CD4-positive, alpha-beta T cell (primary cell): Measurements from ENCODE around the gene TRIB2. TPM values are rescaled to one million over a fixed set of nuclear protein-coding genes. Genes with fewer than 3 reads are reported as not detected.

ENCODE experiments used
- ATAC-seq: fragments of 200-7000 bp; cut with Tn5 transposase; one replicate; pipeline ENCODE4 v1.10.0; 2022; ENCODE audit warnings: mild to moderate bottlenecking; ENCODE audit not compliant: poor library complexity
- CTCF ChIA-PET: fragments of 350-600 bp; sonication (Branson Sonifier 250); formaldehyde crosslinking; loops from one replicate; lab custom pipeline; 2021; ENCODE audit warnings: antibody characterized with exemption, inconsistent platforms; lab: Charles Lee
- POLR2A ChIA-PET: fragments of 350-600 bp; sonication (Branson Sonifier 250); formaldehyde crosslinking; loops from one replicate; lab custom pipeline; 2021; ENCODE audit warnings: antibody characterized with exemption, inconsistent platforms; lab: Charles Lee
- DNase-seq, 14 experiments: peaks; one replicate each; pipeline ENCODE4 v3.0.0-alpha.2; 2013 to 2020; ENCODE audit warnings: mixed read lengths in 2 of 14
- H3K27ac ChIP-seq, 2 donors: one replicate each; pipeline versions ENCODE4 v1.5.1 to v1.7.0; 2013; ENCODE audit warnings: low read length in 2 of 2, low read depth in 1 of 2, mild to moderate bottlenecking in 1 of 2
- H3K27me3 ChIP-seq, 2 experiments: 1 replicate in 1 of 2; 2 replicates in 1 of 2; pipeline versions ENCODE4 v1.6.1 to v1.7.0; 2013; ENCODE audit warnings: low read length in 2 of 2, control low read depth in 1 of 2, mild to moderate bottlenecking in 1 of 2, moderate library complexity in 1 of 2; ENCODE audit not compliant: insufficient read depth in 2 of 2, control insufficient read depth in 1 of 2
- H3K36me3 ChIP-seq: one replicate; pipeline ENCODE4 v1.6.1; 2013; ENCODE audit warnings: low read length, control low read depth; ENCODE audit not compliant: insufficient read depth
- H3K4me1 ChIP-seq: one replicate; pipeline ENCODE4 v1.6.1; 2013; ENCODE audit warnings: low read length, control low read depth; ENCODE audit not compliant: insufficient read depth
- H3K4me3 ChIP-seq: one replicate; pipeline ENCODE4 v1.5.1; 2013; ENCODE audit warnings: mild to moderate bottlenecking, low read length, moderate library complexity
- H3K9me3 ChIP-seq, 2 experiments: 1 replicate in 1 of 2; 2 replicates in 1 of 2; pipeline versions ENCODE4 v1.6.1 to v1.7.0; 2013; ENCODE audit warnings: low read length in 2 of 2, mild to moderate bottlenecking in 2 of 2, control low read depth in 1 of 2, moderate library complexity in 1 of 2; ENCODE audit not compliant: control insufficient read depth in 1 of 2, insufficient read depth in 1 of 2
- H3K27ac Mint-ChIP-seq: one replicate; pipeline ENCODE4 v1.8.0; 2020; ENCODE audit warnings: mixed read lengths
- H3K27me3 Mint-ChIP-seq: one replicate; pipeline ENCODE4 v1.8.0; 2021; ENCODE audit warnings: mixed read lengths
- H3K36me3 Mint-ChIP-seq: one replicate; pipeline ENCODE4 v1.8.0; 2021; ENCODE audit warnings: low read depth, mixed read lengths
- H3K4me1 Mint-ChIP-seq: one replicate; pipeline ENCODE4 v1.8.0; 2021; ENCODE audit warnings: low read depth, mixed read lengths
- H3K4me3 Mint-ChIP-seq: one replicate; pipeline ENCODE4 v1.8.0; 2020; ENCODE audit warnings: mild to moderate bottlenecking, mixed read lengths
- H3K9me3 Mint-ChIP-seq: one replicate; pipeline ENCODE4 v1.8.0; 2020; ENCODE audit warnings: mixed read lengths
- CTCF ChIP-seq: fragments of 200-600 bp; IDR thresholded peaks from one replicate; pipeline ENCODE4 v1.8.0; 2022; ENCODE audit warnings: antibody characterized with exemption, mild to moderate bottlenecking
- intact Hi-C, 2 experiments: fragments of 100-400 bp; cut with DNase I in 1 of 2; cut with micrococcal nuclease in 1 of 2; formaldehyde crosslinking; loops; one replicate each; pipeline versions ENCODE4 v1.15.1 to v1.9.0; 2023 to 2025; cut with DNase I, micrococcal nuclease
- total RNA-seq, 174 experiments: library from RNA in 2 of 174; stranded (reverse) in 2 of 174; gene quantifications; one replicate each; pipeline ENCODE4 v1.2.3 and lab custom pipeline; 2021 to 2026

The TRIB2 gene
- total RNA-seq, 2 experiments from 2014 or later: 91.3 to 102 TPM

- POLR2A ChIA-PET: no interaction called here
- CTCF ChIA-PET: no interaction called here
- Histone ChIP-seq H3K4me3 (no peak overlapping the region), H3K36me3 (no peaks in the 10 kb centered on the region), H3K27ac (no peak overlapping the region), H3K27me3 (no peaks in the 10 kb centered on the region), H3K4me1 (no peaks in the 10 kb centered on the region), H3K9me3 (peaks cover 0 to 7% of the 10 kb centered on the region in 2 experiments)
- intact Hi-C loops: no loop called here
- DNase-seq: no peak
- peaks cover 7% of the 10 kb centered on the region for H3K4me1 Mint-ChIP-seq
- H3K36me3 Mint-ChIP-seq: no peaks in the 10 kb centered on the region
- H3K27me3 Mint-ChIP-seq: no peaks in the 10 kb centered on the region
- H3K27ac Mint-ChIP-seq: no peak overlapping the region
- H3K9me3 Mint-ChIP-seq: peaks cover 11% of the 10 kb centered on the region
- no peak for TF ChIP-seq CTCF
- no peak for ATAC-seq
- no peak overlapping the region for H3K4me3 Mint-ChIP-seq
Measured at GRCh38 chr2:12688091-12688490, 28.6 kb upstream of the TRIB2 start.

GRCh38 chr2:12688893-12689292 is 27.8 kb upstream of the TRIB2 start:
- peaks cover 0 to 7% of the 10 kb centered on the region in 2 experiments for H3K9me3 ChIP-seq
- H3K27me3 ChIP-seq: no peaks in the 10 kb centered on the region
- Mint-ChIP-seq H3K4me3 (no peak overlapping the region), H3K27ac (no peak overlapping the region), H3K9me3 (peaks cover 11% of the 10 kb centered on the region), H3K27me3 (no peaks in the 10 kb centered on the region), H3K36me3 (no peaks in the 10 kb centered on the region), H3K4me1 (peaks cover 7% of the 10 kb centered on the region)
- TF ChIP-seq CTCF: no peak
- no peaks in the 10 kb centered on the region for H3K36me3 ChIP-seq
- ATAC-seq (no peak), DNase-seq (no peak)
- H3K4me1 ChIP-seq: no peaks in the 10 kb centered on the region
- POLR2A ChIA-PET: interaction anchor here (0.7 kb wide), 1 partner anchor 29 kb away, joined by 3 read pairs; no protein-coding TSS in a partner anchor
- no peak overlapping the region for H3K27ac ChIP-seq
- intact Hi-C loops: no loop called here
- CTCF ChIA-PET: no interaction called here
- H3K4me3 ChIP-seq: no peak overlapping the region

GRCh38 chr2:12693509-12693908 is 23.2 kb upstream of the TRIB2 start:
- intact Hi-C loops: no loop called here
- Mint-ChIP-seq H3K27ac (no peak overlapping the region), H3K9me3 (peaks cover 11% of the 10 kb centered on the region), H3K4me3 (no peak overlapping the region), H3K27me3 (no peaks in the 10 kb centered on the region), H3K4me1 (no peaks in the 10 kb centered on the region), H3K36me3 (no peaks in the 10 kb centered on the region)
- CTCF ChIA-PET: no interaction called here
- no peak overlapping the region for H3K27ac ChIP-seq
- H3K9me3 ChIP-seq: peaks cover 0 to 4% of the 10 kb centered on the region in 2 experiments
- POLR2A ChIA-PET: interaction anchor here (0.7 kb wide), 1 partner anchor 24 kb away, joined by 3 read pairs; no protein-coding TSS in a partner anchor
- no peak for TF ChIP-seq CTCF
- H3K4me3 ChIP-seq: no peak overlapping the region
- ATAC-seq: no peak
- H3K4me1 ChIP-seq: no peaks in the 10 kb centered on the region
- H3K36me3 ChIP-seq: no peaks in the 10 kb centered on the region
- H3K27me3 ChIP-seq: no peaks in the 10 kb centered on the region
- no peak for DNase-seq
